Neutrophil (primary cell): ENCODE data around the gene EPB41L4B.

Experiments used
- H3K27ac ChIP-seq: fragments of 200-600 bp; sonication (generic); 2 replicates; pipeline ENCODE4 v1.5.1; 2016; ENCODE audit warnings: mild to moderate bottlenecking, moderate library complexity
- H3K27me3 ChIP-seq: fragments of 200-600 bp; sonication (generic); 2 replicates; pipeline ENCODE4 v1.6.0; 2016; ENCODE audit warnings: mild to moderate bottlenecking
- H3K36me3 ChIP-seq: fragments of 200-600 bp; sonication (generic); 2 replicates; pipeline ENCODE4 v1.5.1; 2017
- H3K4me1 ChIP-seq, 2 experiments: fragments of 200-600 bp in 1 of 2; sonication (generic) in 1 of 2; 1 replicate in 1 of 2; 2 replicates in 1 of 2; pipeline versions ENCODE4 v1.5.1 to v1.6.1; 2013 to 2016; ENCODE audit warnings: low read depth in 1 of 2, low read length in 1 of 2, mild to moderate bottlenecking in 1 of 2, moderate library complexity in 1 of 2; ENCODE audit not compliant: control insufficient read depth in 1 of 2, insufficient read depth in 1 of 2
- H3K4me3 ChIP-seq, 2 experiments: fragments of 200-600 bp in 1 of 2; sonication (generic) in 1 of 2; 1 replicate in 1 of 2; 2 replicates in 1 of 2; pipeline ENCODE4 v1.5.1; 2013 to 2016; ENCODE audit warnings: low read depth in 1 of 2, low read length in 1 of 2, mild to moderate bottlenecking in 1 of 2, moderate library complexity in 1 of 2
- H3K9me3 ChIP-seq: fragments of 200-600 bp; sonication (generic); 2 replicates; pipeline ENCODE4 v1.5.1; 2016
- CTCF ChIP-seq: fragments of 200-600 bp; sonication (generic); IDR thresholded peaks from 2 replicates; pipeline ENCODE4 v1.5.1; 2016; ENCODE audit warnings: antibody characterized with exemption

The EPB41L4B gene

GRCh38 chr9:109305801-109306200 is 15.1 kb downstream of the EPB41L4B start:
- Histone ChIP-seq H3K4me1 (no peaks in the 10 kb centered on the region), H3K27me3 (peaks cover 73% of the 10 kb centered on the region), H3K4me3 (no peak overlapping the region), H3K9me3 (no peaks in the 10 kb centered on the region), H3K27ac (no peak overlapping the region), H3K36me3 (no peaks in the 10 kb centered on the region)
- TF ChIP-seq CTCF = no peak

GRCh38 chr9:109304347-109304746 is 16.5 kb downstream of the EPB41L4B start:
- Histone ChIP-seq H3K4me1 (no peaks in the 10 kb centered on the region), H3K36me3 (no peaks in the 10 kb centered on the region), H3K4me3 (no peak overlapping the region), H3K27ac (no peak overlapping the region), H3K9me3 (no peaks in the 10 kb centered on the region), H3K27me3 (peaks cover 64% of the 10 kb centered on the region)
- TF ChIP-seq CTCF = no peak

- Histone ChIP-seq H3K9me3 (no peaks in the 10 kb centered on the region), H3K36me3 (no peaks in the 10 kb centered on the region), H3K27ac (no peak overlapping the region), H3K4me1 (no peaks in the 10 kb centered on the region), H3K27me3 (peaks cover 65% of the 10 kb centered on the region), H3K4me3 (no peak overlapping the region)
- no peak for TF ChIP-seq CTCF
These were observed 17.0 kb downstream of the EPB41L4B start for GRCh38 chr9:109303900-109304299.

GRCh38 chr9:109302606-109303005 is 18.3 kb downstream of the EPB41L4B start:
- Histone ChIP-seq H3K27ac (no peak overlapping the region), H3K4me3 (no peak overlapping the region), H3K27me3 (peaks cover 59% of the 10 kb centered on the region), H3K4me1 (no peaks in the 10 kb centered on the region), H3K9me3 (no peaks in the 10 kb centered on the region), H3K36me3 (no peaks in the 10 kb centered on the region)
- TF ChIP-seq CTCF = no peak

GRCh38 chr9:109301012-109301411 is 19.8 kb downstream of the EPB41L4B start:
- peaks cover 52% of the 10 kb centered on the region for H3K27me3 ChIP-seq

More at GRCh38 chr9:109301012-109301411, 19.8 kb downstream of the EPB41L4B start:
- Histone ChIP-seq H3K9me3 (no peaks in the 10 kb centered on the region), H3K36me3 (no peaks in the 10 kb centered on the region), H3K4me3 (no peak overlapping the region), H3K27ac (no peak overlapping the region), H3K4me1 (no peaks in the 10 kb centered on the region)
- no peak for TF ChIP-seq CTCF
